Hepatocyte (in vitro differentiated cells): Measurements from ENCODE around the gene AVPR2.

Experiments
- EZH2 ChIP-seq: fragments of 200-600 bp; sonication (generic); IDR thresholded peaks from 2 replicates; pipeline ENCODE4 v1.6.1; 2016; ENCODE audit warnings: antibody characterized with exemption, mild to moderate bottlenecking, borderline replicate concordance
- EZH2phosphoT487 ChIP-seq: fragments of 200-600 bp; sonication (generic); IDR thresholded peaks from one replicate; pipeline ENCODE4 v1.6.1; 2018; ENCODE audit warnings: antibody characterized with exemption, mild to moderate bottlenecking, low read depth, moderate library complexity; ENCODE audit not compliant: unreplicated experiment, severe bottlenecking
- TF ChIP-seq, protein P1 (sequence below): fragments of 200-600 bp; sonication (generic); IDR thresholded peaks from 2 replicates; pipeline ENCODE4 v1.5.1; 2016; ENCODE audit warnings: antibody characterized with exemption, mild to moderate bottlenecking; ENCODE audit not compliant: poor library complexity

DNA sequence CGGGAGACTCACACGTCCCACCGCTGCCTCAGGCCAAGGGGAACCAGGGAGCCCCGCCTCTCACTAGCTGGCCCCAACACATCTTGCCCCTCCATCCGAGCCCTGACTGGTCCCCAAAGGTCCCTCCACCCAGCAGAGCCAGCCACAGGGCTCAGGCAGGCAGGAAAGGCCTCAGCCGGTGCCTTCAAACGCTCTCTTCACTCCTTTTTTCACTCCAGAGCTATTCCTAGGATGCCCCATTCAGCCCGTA lies 23.1 kb downstream of the AVPR2 start:
- TF ChIP-seq, protein P1, sequence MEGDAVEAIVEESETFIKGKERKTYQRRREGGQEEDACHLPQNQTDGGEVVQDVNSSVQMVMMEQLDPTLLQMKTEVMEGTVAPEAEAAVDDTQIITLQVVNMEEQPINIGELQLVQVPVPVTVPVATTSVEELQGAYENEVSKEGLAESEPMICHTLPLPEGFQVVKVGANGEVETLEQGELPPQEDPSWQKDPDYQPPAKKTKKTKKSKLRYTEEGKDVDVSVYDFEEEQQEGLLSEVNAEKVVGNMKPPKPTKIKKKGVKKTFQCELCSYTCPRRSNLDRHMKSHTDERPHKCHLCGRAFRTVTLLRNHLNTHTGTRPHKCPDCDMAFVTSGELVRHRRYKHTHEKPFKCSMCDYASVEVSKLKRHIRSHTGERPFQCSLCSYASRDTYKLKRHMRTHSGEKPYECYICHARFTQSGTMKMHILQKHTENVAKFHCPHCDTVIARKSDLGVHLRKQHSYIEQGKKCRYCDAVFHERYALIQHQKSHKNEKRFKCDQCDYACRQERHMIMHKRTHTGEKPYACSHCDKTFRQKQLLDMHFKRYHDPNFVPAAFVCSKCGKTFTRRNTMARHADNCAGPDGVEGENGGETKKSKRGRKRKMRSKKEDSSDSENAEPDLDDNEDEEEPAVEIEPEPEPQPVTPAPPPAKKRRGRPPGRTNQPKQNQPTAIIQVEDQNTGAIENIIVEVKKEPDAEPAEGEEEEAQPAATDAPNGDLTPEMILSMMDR, result no peak
- no peak for TF ChIP-seq EZH2
- TF ChIP-seq EZH2phosphoT487, result no peak
